HepG2 (cell line): ENCODE results near the gene BAIAP2L1. TPM values are rescaled to one million over a fixed set of nuclear protein-coding genes. Genes with fewer than 3 reads are reported as not detected.

Experiments used
- ATAC-seq: fragments of 200-7000 bp; cut with Tn5 transposase; 3 replicates; pipeline ENCODE4 v1.9.1; 2020; ENCODE audit warnings: mild to moderate bottlenecking, moderate library complexity
- BruUV-seq: library from RNA; stranded (reverse); fragments of 400-500 nt; replicated peaks from 2 replicates; lab custom pipeline; 2021; lab: Mats Ljungman, UMichigan
- CTCF ChIA-PET: fragments of 300-600 bp; formaldehyde crosslinking; extraction: SDS; loops from one replicate; lab custom pipeline; 2021; ENCODE audit warnings: low total read pairs, inconsistent platforms, low intra/inter-chr PET ratio; lab: Yijun Ruan, JAX
- POLR2A ChIA-PET: fragments of 350-600 bp; sonication (Branson Sonifier 250); formaldehyde crosslinking; loops from one replicate; lab custom pipeline; 2020; ENCODE audit warnings: antibody characterized with exemption, inconsistent platforms; lab: Yijun Ruan, JAX
- DNase-seq: peaks from one replicate; pipeline ENCODE4 v3.0.0-alpha.2; 2015; ENCODE audit warnings: low spot score
- FAIRE-seq: peaks from 3 replicates; lab custom pipeline; 2011; peaks lifted over from hg19 to GRCh38; lab: Jason Lieb, UNC
- H2AFZ ChIP-seq: one replicate; pipeline ENCODE4 v1.6.1; 2011; ENCODE audit warnings: low read length, inconsistent platforms
- H3K27ac ChIP-seq: fragments of 300-600 bp; 3 replicates; pipeline ENCODE4 v1.8.0; 2011; ENCODE audit warnings: mixed run types, mild to moderate bottlenecking, mixed read lengths, low read length, inconsistent platforms; ENCODE audit not compliant: insufficient read depth; ENCODE audit errors: extremely low read length
- H3K27me3 ChIP-seq, 2 experiments: fragments of 200-600 bp in 1 of 2; 2 replicates in 1 of 2; 3 replicates in 1 of 2; pipeline versions ENCODE4 v1.6.0 to v1.8.0; 2011; ENCODE audit warnings: low read length in 2 of 2, mild to moderate bottlenecking in 2 of 2, moderate library complexity in 2 of 2, inconsistent platforms in 1 of 2; ENCODE audit not compliant: insufficient read depth in 2 of 2, control insufficient read depth in 1 of 2
- H3K36me3 ChIP-seq, 2 experiments: fragments of 200-600 bp in 1 of 2; replicated peaks in 1 of 2; 2 replicates in 1 of 2; 3 replicates in 1 of 2; pipeline versions ENCODE4 v1.5.1 to v1.8.0; 2011; ENCODE audit warnings: low read length in 2 of 2, inconsistent platforms in 1 of 2; ENCODE audit not compliant: insufficient read depth in 2 of 2, control insufficient read depth in 1 of 2
- H3K4me1 ChIP-seq: 2 replicates; pipeline ENCODE4 v1.5.1; 2012; ENCODE audit warnings: low read length, inconsistent platforms; ENCODE audit not compliant: insufficient read depth
- H3K4me2 ChIP-seq: 2 replicates; pipeline ENCODE4 v1.6.0; 2011; ENCODE audit warnings: low read depth, low read length, inconsistent platforms
- H3K4me3 ChIP-seq, 3 experiments: fragments of 200-600 bp in 1 of 3; sonication (generic), shearing (Covaris generic) in 1 of 3; replicated peaks in 1 of 3; 2 replicates each; pipeline ENCODE4 v1.5.1; 2011 to 2016; ENCODE audit warnings: low read length in 3 of 3, inconsistent platforms in 2 of 3, low read depth in 2 of 3, mild to moderate bottlenecking in 2 of 3, control low read depth in 1 of 3, mixed read lengths in 1 of 3; ENCODE audit not compliant: insufficient read depth in 1 of 3
- H3K79me2 ChIP-seq: one replicate; pipeline ENCODE4 v1.6.1; 2011; ENCODE audit warnings: low read length, inconsistent platforms; ENCODE audit not compliant: insufficient read depth
- H3K9ac ChIP-seq: 2 replicates; pipeline ENCODE4 v1.6.0; 2011; ENCODE audit warnings: mild to moderate bottlenecking, low read depth, low read length, inconsistent platforms; ENCODE audit not compliant: insufficient read depth
- H3K9me3 ChIP-seq: 2 replicates; pipeline ENCODE4 v1.5.1; 2012; ENCODE audit warnings: mild to moderate bottlenecking, low read length
- H4K20me1 ChIP-seq: 2 replicates; pipeline ENCODE4 v1.6.0; 2011; ENCODE audit warnings: inconsistent platforms, mild to moderate bottlenecking, low read length, moderate library complexity; ENCODE audit not compliant: insufficient read depth
- CENPT ChIP-seq: sonication (generic); formaldehyde crosslinking; IDR thresholded peaks from 2 replicates; pipeline ENCODE4 v1.8.0; 2022; ENCODE audit warnings: low read depth, mild to moderate bottlenecking, moderate library complexity, missing genetic modification reagents
- CREBL2 ChIP-seq: sonication (generic); formaldehyde crosslinking; IDR thresholded peaks from 2 replicates; pipeline ENCODE4 v1.8.1; 2023; ENCODE audit warnings: missing genetic modification reagents, mild to moderate bottlenecking, borderline replicate concordance
- CSRNP2 ChIP-seq: sonication (generic); formaldehyde crosslinking; conservative IDR thresholded peaks from 2 replicates; pipeline ENCODE4 v1.8.0; 2022; ENCODE audit warnings: low read depth, missing genetic modification reagents
- DR1 ChIP-seq: sonication (generic); formaldehyde crosslinking; IDR thresholded peaks from 2 replicates; pipeline ENCODE4 v1.8.0; 2021; ENCODE audit warnings: mild to moderate bottlenecking, missing genetic modification reagents, inconsistent platforms
- GRHL1 ChIP-seq: sonication (generic); formaldehyde crosslinking; conservative IDR thresholded peaks from 2 replicates; pipeline ENCODE4 v1.8.0; 2022; ENCODE audit warnings: missing genetic modification reagents
- HBP1 ChIP-seq: IDR thresholded peaks from 2 replicates; pipeline ENCODE4 v1.6.1; 2016; ENCODE audit warnings: low read depth, control low read depth
- HOXD1 ChIP-seq: sonication (generic); formaldehyde crosslinking; IDR thresholded peaks from 2 replicates; pipeline ENCODE4 v1.5.0; 2020; ENCODE audit warnings: missing genetic modification reagents
- JARID2 ChIP-seq: sonication (generic); formaldehyde crosslinking; IDR thresholded peaks from 2 replicates; pipeline ENCODE4 v1.8.1; 2023; ENCODE audit warnings: missing genetic modification reagents, inconsistent platforms; ENCODE audit not compliant: insufficient replicate concordance
- POGZ ChIP-seq: sonication (generic); formaldehyde crosslinking; IDR thresholded peaks from 2 replicates; pipeline ENCODE4 v1.4.0; 2020; ENCODE audit warnings: mild to moderate bottlenecking, missing genetic modification reagents
- ZMAT3 ChIP-seq: sonication (generic); formaldehyde crosslinking; conservative IDR thresholded peaks from 2 replicates; pipeline ENCODE4 v1.7.0; 2021; ENCODE audit warnings: missing genetic modification reagents
- ZNF335 ChIP-seq: sonication (generic); formaldehyde crosslinking; IDR thresholded peaks from 2 replicates; pipeline ENCODE4 v1.4.0; 2020; ENCODE audit warnings: missing genetic modification reagents
- ZNF841 ChIP-seq: sonication (generic); formaldehyde crosslinking; IDR thresholded peaks from 2 replicates; pipeline ENCODE4 v1.8.1; 2023; ENCODE audit warnings: missing genetic modification reagents, borderline replicate concordance
- WGBS: methylation state at CpG from one replicate; pipeline ENCODE4 v1.1.6; 2017; ENCODE audit warnings: low lambda C conversion rate; 5-methylcytosine and 5-hydroxymethylcytosine counted together
- in situ Hi-C: cut with HindIII; loops from 2 replicates; pipeline ENCODE4 v1.10.0; 2017; ENCODE audit warnings: low pct_unique_long_range_greater_than_20kb; ENCODE audit not compliant: extremely low pct_ligation_motif_present
- intact Hi-C: fragments of 100-400 bp; cut with micrococcal nuclease; formaldehyde crosslinking; loops from one replicate; pipeline ENCODE4 v1.10.0; 2022; ENCODE audit not compliant: unreplicated experiment
- polyA plus RNA-seq, 8 experiments: library from polyadenylated mRNA; depleted of rRNA in 3 of 8; stranded (reverse) in 7 of 8; unstranded in 1 of 8; fragments of >200 nt; fragmentation: Illumina TruSeq in 4 of 8; extraction: Trizol in 4 of 8; gene quantifications; 2 replicates each; pipeline versions ENCODE4 v1.2.1 to v1.2.3, GENCODE V29; 2011 to 2016; ENCODE audit warnings: low read depth in 4 of 8, missing spikeins in 1 of 8, mixed read lengths in 1 of 8; ENCODE audit not compliant: insufficient read depth in 1 of 8
- total RNA-seq, 5 experiments: library from RNA; depleted of rRNA; stranded (reverse); fragments of >200 nt; fragmentation: Illumina TruSeq; extraction: Trizol; gene quantifications; 2 replicates each; pipeline ENCODE4 v1.2.3, GENCODE V29; 2016; ENCODE audit warnings: low read depth in 1 of 5
- TF ChIP-seq, protein P1 (sequence below): sonication (generic); formaldehyde crosslinking; IDR thresholded peaks from 2 replicates; pipeline ENCODE4 v1.5.0; 2020; ENCODE audit warnings: missing genetic modification reagents

Gene BAIAP2L1
- total and polyA plus RNA-seq, 2 of the 13 experiments (the other 11 are each of a cell fraction or from before 2014, with no cell fraction given), result 13.0 to 21.5 TPM

DNA sequence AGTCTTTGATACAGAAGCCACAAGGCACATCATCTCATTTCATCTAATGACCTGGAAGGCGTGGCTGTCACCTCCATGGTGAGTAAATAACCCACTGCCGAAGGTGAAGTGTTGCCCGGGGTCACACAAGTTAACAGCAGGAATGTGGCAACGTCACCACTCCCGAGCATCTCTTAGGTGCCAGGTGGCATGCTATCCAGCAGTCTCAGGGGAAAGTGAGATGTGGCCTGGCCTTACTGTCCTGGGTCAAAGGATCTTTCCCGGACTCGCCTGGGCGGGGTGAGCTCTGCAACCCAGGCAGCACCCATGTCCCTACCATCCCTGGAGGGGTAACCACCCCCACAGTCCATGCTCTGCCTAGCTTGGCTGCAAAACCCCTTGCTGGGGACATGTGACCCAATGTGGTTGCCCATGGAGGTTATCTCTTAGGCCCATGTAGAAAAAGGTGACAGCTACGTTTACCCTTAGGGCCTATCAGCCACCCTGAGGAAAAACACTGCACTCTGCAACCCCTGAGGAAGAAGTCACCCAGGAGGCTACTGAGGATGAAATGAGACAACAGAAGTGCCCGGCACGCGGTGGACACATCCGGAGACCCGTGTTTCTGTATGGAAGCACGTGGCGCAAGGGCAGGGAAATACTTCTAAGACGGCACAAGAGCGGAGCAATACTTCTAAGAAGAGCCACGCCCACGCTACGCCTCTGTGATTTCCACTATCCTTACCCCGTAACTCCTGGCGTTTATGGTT, 52.0 kb downstream of the BAIAP2L1 start (continued):
- no peak for TF ChIP-seq HBP1 (CRISPR knock-in tag)
- no peak for TF ChIP-seq HOXD1 (CRISPR knock-in tag)
- TF ChIP-seq ZNF335 (CRISPR knock-in tag), result no peak
- no peak for TF ChIP-seq DR1
- TF ChIP-seq, protein P1, sequence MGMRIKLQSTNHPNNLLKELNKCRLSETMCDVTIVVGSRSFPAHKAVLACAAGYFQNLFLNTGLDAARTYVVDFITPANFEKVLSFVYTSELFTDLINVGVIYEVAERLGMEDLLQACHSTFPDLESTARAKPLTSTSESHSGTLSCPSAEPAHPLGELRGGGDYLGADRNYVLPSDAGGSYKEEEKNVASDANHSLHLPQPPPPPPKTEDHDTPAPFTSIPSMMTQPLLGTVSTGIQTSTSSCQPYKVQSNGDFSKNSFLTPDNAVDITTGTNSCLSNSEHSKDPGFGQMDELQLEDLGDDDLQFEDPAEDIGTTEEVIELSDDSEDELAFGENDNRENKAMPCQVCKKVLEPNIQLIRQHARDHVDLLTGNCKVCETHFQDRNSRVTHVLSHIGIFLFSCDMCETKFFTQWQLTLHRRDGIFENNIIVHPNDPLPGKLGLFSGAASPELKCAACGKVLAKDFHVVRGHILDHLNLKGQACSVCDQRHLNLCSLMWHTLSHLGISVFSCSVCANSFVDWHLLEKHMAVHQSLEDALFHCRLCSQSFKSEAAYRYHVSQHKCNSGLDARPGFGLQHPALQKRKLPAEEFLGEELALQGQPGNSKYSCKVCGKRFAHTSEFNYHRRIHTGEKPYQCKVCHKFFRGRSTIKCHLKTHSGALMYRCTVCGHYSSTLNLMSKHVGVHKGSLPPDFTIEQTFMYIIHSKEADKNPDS (CRISPR knock-in tag), result no peak
- no peak for TF ChIP-seq POGZ (CRISPR knock-in tag)
- TF ChIP-seq ZNF841 (CRISPR knock-in tag), result no peak
- TF ChIP-seq ZMAT3, result no peak

DNA sequence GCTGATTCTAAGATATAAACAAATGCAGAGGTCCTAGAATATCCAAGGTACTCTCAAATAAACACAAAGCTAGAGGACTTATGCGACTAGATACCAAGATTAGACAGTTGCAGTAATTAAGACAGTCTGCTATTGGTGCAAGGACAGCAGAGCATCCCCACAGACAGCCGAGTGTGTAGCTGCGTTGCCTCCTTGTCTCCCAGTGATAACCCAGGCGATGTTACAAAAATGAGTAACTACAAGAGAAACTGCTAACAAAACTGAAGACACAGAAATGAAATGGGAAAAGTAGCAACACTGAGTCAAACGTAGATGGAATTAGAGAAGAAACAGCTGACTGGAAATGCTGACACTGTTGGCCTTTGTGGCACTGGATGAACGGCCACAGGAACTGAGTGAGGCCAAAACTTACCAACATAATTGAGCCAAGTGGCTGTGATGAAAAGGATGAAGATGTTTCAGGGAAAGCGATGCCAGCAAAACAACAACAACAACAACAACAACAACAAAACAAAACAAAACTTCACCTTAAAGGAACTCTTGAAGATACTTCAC, 54.3 kb downstream of the BAIAP2L1 start:
- no peak for FAIRE-seq
- CTCF ChIA-PET, result no interaction called here
- H3K4me2 ChIP-seq, result no peak overlapping the region
- no peaks in the 10 kb centered on the region for H3K9me3 ChIP-seq
- 98% methylated on average over 7 of the region's 7 CpGs for WGBS
- no peaks in the 10 kb centered on the region for H3K4me1 ChIP-seq
- no peak overlapping the region for H3K27ac ChIP-seq
- POLR2A ChIA-PET, result no interaction called here
- no peak for ATAC-seq
- H3K4me3 ChIP-seq, result no peak overlapping the region
- intact Hi-C loops (no loop called here), in situ Hi-C loops (no loop called here)
- no peak for TF ChIP-seq JARID2 (CRISPR knock-in tag)
- TF ChIP-seq CENPT (CRISPR knock-in tag), result no peak
- TF ChIP-seq CSRNP2 (CRISPR knock-in tag), result no peak
- no peak for TF ChIP-seq CREBL2 (CRISPR knock-in tag)
- no peak for TF ChIP-seq GRHL1 (CRISPR knock-in tag)
- H2AFZ ChIP-seq, result no peak overlapping the region
- H3K27me3 ChIP-seq, result no peaks in the 10 kb centered on the region
- no peaks in the 10 kb centered on the region for H3K79me2 ChIP-seq
- H4K20me1 ChIP-seq, result peaks cover 3% of the 10 kb centered on the region; the same call in 1 of the 2 replicates
- peaks cover 2 to 8% of the 10 kb centered on the region in 2 experiments; a peak in 2 of 5 replicates for H3K36me3 ChIP-seq
- no TSS peak for BruUV-seq
- no peak for DNase-seq
- H3K9ac ChIP-seq, result no peak overlapping the region
